NCI-H1436 (cell line): Measurements from ENCODE around the gene STIM1.
"Not testable (repeated sequence)": the region's sequence is repeated elsewhere in the genome, so short reads cannot be mapped to it uniquely, and the experiment has no call there.

Experiments
- DNase-seq: peaks from one replicate; lab custom pipeline; 2025; lab: John Stamatoyannopoulos, UW

Gene STIM1

GRCh38 chr11:3854977-3855807 is at the start of gene STIM1:
Gene STIM1, plus strand, starts transcription at chr11:3855664. Its CDS starts 607 bp downstream, at chr11:3856271.
- peak; percentile 88 for DNase-seq

DNA sequence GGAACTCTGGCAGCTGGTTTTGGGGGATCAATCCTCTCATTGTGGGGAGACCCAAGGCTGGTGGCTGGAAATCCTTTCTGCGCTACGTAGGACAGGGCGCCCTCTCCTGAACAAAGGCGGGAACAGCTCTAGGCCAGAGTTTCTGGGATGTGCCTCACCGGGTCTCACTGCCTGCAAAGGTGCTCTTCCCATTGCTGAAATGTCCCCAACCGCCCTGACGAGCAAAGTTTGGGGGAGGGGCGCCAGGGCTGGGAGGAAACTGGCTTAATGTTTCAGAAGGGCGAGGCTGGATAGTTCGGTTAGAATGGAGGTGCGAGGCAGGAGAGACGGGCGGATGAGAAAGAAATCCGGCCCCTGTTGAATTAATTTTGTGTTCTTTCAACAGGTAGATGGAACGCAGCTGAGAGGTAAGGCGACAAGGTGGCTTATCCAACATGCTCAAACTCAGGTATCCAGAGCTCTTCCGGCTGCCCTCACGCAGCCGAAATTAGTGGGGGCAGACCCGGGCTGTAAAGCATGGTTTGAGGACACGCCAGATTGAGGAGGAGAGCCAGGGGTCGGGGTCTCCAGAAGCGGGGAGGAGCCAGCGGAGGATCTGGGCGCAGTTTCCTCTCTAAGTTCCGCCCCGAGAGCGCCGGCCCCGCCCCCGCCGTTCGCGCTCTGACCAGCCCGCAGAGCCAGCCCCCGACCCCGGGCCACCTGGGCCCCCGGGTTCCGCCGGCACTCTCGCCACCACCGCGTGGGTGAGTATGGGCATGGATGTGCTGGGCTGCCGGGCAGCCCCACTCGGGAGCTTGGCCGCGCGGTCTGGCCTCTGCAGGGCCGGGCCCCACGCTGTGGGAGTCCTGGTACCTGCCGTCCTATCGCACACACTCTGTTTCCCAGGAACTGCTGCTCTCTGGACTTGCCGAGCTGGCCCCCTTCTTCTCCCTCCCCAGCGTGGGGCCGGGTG is 47.3 kb upstream of the STIM1 start, which contains the start of gene PGAP2:
PGAP2 (plus strand) TSS at position 652 of the 952 bp plus-strand sequence. CDS start 2,700 bp downstream, outside the sequence.
- peak; percentile 62 for DNase-seq

DNA sequence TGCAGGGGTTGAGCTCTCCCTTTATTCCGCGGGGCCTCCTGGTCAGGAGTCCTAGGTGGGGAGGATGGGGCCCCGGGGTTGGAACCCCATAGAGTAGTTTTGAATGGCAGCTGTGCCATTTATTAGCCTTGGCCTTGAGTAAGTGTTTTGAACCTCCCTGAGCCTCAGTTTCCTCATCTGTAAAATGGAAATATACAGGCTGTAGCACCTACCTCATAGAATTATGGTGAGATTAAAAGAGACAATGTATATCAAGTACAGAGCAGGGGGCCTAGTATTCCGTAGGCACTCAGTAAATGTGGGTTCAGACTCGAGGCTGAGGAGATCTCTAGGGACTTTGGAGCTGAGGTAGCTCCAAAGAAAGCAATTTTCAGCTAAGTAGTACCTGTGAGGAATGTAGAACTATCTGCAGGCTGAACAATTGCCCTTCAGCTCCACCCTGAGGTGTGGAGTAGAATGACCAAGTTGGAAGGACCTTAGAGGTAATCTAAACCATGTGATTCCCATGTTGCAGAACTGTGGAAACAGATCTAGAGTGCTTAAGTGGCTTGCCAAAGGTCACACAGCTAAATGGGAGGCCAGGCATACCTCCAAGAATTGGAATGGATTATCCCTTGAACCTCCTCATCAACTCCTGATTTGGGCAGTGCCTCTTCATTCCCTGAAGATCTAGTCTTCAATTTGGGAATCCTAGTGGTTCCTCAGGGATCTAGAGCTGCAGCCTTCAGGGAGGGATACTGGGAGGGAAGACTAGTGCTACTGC is 46.4 kb upstream of the STIM1 start:
- DNase-seq: peak; percentile 5

GRCh38 chr11:3809624-3809928 is 45.9 kb upstream of the STIM1 start:
- DNase-seq: no peak

DNA sequence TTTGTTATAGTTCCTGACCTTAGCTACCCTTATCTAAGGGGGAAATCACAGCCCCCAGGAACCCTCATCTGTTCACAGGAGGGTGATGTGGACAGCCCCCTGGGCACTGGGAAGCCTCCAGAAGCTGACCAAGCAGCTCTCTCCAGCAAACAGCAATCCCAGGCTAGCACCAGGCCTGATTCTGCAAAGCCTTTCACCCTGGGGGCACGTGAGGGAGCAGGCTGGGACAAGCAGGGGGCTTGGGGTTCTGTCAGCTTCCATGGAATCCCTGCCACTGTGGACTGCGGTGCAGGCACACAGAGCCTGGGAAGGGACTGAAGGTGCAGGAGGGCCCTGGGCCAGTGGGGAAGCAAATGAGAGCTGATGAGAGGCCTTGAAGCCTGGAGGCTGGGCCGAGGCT is 45.0 kb upstream of the STIM1 start:
- no peak for DNase-seq

- no peak for DNase-seq
These were observed 44.5 kb upstream of the STIM1 start for GRCh38 chr11:3810951-3811350.

- DNase-seq: not testable (repeated sequence)
These were observed 40.6 kb upstream of the STIM1 start for GRCh38 chr11:3814832-3815231.

- no peak for DNase-seq
These were observed 39.6 kb upstream of the STIM1 start for GRCh38 chr11:3815845-3816244.

GRCh38 chr11:3816673-3817072 is 38.8 kb upstream of the STIM1 start:
- no peak for DNase-seq

DNA sequence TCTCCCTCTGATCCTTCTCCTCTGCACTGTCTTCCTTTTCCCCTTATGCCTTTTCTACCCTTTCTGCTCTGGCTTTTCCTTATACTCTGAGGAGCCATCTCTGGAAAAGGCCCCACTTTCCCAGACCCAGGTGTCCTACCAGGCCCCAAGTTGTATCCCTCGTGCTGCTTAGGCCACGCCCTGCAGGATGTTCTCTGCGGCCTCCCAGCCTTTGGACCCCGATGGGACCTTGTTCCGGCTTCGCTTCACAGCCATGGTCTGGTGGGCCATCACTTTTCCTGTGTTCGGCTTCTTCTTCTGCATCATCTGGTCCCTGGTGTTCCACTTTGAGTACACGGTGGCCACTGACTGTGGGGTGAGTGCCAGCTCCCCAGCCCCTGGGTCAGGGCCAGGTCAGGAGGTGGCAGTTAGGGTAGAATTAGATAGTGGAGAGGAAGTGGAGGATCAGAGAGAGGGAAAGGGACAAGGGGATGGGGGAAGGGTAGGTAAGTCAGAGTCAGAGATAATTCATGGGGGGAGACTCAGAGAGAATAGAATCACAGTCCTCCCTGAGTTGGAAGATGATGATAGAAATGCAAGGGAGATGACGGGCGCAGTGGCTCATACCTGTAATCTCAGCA is 38.2 kb upstream of the STIM1 start:
- no peak for DNase-seq

DNA sequence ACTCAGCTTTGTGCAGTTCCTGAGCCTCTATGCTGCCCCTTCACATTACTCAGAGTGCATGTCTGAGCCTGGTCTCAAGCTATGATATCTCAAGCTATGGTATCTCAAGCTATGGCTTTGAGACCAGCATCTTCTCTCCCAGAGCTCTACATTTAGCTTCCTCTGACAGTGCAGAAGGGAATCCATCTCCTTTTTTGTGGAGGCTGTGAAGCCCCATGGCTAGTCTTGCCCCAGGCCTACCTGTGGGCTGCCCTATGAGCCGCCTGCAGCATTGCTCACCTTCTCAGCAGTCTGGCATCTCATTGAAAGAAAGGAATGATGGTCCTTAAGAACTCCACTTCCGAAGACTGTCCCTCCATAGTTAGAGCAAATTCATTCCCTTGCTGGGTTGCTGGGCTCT is 34.5 kb upstream of the STIM1 start:
- DNase-seq: no peak

DNA sequence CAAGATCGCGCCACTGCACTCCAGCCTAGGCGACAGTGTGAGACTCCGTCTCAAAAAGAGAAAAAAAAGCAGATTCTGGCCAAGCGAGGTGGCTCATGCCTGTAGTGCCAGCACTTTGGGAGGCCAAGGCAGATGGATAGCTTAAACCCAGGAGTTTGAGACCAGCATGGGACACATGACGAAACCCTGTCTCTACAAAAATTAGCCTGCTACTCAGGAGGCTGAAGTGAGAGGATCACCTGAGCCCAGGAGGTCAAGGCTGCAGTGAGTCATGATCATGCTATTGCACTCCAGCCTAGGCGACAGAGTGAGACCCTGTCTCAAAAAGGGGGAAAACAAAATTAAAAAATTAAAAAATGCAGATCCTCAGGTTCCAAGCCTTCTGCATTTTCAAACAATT is 33.2 kb upstream of the STIM1 start:
- DNase-seq: no peak

DNA sequence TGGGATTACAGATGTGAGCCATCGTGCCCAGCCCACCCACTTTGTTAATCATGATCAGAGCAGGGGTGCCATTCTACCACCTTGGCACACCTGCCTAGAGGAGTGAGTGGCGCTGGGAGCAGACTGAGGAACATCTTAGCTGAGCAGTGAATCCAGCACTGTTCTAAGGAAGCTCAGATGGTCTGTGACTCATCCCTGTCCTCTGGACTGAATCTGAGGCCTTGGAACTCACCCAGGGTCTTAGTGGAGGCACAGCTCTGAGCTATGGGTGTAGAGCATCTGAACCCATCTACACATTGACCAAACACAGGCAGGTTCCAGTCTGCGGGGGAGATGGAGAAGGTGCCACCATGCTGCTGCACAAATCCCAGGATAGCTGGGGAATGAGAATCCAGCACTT is 32.2 kb upstream of the STIM1 start:
- DNase-seq: no peak

- no peak for DNase-seq
These were observed 31.5 kb upstream of the STIM1 start for GRCh38 chr11:3823762-3824506.

- peak; percentile 4 for DNase-seq
These were observed 30.6 kb upstream of the STIM1 start for GRCh38 chr11:3824714-3825472.

- no peak for DNase-seq
These were observed 29.9 kb upstream of the STIM1 start for GRCh38 chr11:3825473-3826154.

DNA sequence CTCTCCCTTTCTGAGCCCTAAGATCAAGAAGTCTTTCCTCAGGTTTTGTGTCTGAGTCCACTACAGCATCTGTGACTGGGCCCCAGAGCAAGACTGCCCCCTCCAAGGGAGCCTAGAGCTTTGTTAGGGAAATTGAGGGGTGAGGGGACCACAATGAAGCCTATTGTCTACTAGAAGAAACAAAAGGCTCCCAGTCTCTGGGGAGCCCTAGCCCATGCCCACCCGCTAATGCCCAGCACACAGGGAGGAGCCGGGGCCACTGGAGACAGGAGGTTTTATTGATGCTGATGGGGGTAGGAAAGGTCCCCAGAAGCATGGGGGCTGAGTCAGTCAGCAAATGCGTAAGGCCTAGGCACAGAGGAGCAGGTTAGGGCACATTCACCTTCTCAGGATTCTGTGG is 28.7 kb upstream of the STIM1 start:
- no peak for DNase-seq

GRCh38 chr11:3827434-3828186 is 27.9 kb upstream of the STIM1 start:
- DNase-seq: no peak

- no peak for DNase-seq
These were observed 25.4 kb upstream of the STIM1 start for GRCh38 chr11:3830088-3830487.
